Measurements from ENCODE around the gene TDP1.

Gene TDP1

DNA sequence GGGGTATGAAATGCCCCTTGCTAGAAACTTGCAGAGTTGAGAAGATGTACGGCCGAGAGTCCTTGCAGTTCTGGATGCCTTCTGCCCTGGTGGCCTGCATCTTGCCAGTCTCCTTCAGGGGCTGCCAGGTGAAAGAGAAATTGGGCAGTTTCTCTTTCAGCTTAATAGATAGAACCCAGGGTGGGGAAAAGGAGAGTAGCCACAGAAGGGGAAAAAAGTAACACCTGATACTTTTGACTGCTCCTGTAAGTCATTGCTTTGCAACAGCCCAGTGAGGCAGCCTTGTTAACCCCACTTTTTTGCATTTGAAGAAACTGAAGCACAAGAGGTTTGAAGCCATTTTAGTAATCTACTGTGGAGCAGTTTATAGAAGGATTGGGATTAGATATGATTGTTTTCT, 27.6 kb downstream of the TDP1 start:
- in situ Hi-C loops (cut with HindIII; ENCODE audit: low pct_ligation_motif_present, low sequenced_read_pairs) = no loop called here
- Histone ChIP-seq H3K36me3 (replicated peaks) (peaks cover 53% of the 10 kb centered on the region), H3K27ac (no peak overlapping the region)

DNA sequence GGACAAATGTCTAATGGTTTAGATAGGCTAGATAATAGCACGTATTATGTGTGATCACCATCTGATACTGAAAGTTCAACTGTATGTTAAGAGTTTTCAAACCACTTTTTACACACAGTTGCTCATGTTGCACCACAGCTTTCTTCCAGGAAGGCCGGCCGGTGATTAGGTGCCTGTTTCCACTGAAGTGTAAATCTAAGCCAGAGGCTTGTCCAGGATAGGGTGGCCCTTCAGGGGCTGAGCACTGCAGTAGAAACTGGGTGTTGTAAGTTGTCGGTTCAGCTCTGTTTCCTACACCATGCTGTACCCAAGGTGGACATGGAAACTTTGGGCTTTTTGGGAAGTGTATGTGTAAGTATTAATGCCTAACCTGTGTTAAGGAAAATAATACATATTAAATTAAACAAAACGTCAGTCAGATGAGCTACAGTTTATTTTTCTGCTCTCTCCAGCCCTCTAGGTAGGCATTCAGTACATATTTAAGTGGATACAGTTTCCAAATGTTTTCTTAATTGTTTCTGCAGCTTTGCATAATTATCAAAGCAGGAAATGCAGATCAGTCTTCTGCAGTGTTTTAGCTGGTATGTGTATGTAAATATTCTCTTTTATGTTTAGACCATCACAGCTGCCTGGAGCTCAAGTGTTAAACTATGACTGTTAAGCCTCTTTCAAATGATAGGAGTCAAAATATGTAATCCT, 30.9 kb downstream of the TDP1 start:
- H3K27me3 ChIP-seq (replicated peaks) = no peaks in the 10 kb centered on the region
- DNase-seq = no peak
- peaks cover 37% of the 10 kb centered on the region for H3K36me3 ChIP-seq (replicated peaks)
- no peak overlapping the region for H3K27ac ChIP-seq
- in situ Hi-C loops (cut with HindIII; ENCODE audit: low pct_ligation_motif_present, low sequenced_read_pairs) = no loop called here
- TF ChIP-seq, protein P1, sequence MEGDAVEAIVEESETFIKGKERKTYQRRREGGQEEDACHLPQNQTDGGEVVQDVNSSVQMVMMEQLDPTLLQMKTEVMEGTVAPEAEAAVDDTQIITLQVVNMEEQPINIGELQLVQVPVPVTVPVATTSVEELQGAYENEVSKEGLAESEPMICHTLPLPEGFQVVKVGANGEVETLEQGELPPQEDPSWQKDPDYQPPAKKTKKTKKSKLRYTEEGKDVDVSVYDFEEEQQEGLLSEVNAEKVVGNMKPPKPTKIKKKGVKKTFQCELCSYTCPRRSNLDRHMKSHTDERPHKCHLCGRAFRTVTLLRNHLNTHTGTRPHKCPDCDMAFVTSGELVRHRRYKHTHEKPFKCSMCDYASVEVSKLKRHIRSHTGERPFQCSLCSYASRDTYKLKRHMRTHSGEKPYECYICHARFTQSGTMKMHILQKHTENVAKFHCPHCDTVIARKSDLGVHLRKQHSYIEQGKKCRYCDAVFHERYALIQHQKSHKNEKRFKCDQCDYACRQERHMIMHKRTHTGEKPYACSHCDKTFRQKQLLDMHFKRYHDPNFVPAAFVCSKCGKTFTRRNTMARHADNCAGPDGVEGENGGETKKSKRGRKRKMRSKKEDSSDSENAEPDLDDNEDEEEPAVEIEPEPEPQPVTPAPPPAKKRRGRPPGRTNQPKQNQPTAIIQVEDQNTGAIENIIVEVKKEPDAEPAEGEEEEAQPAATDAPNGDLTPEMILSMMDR (IDR thresholded peaks at IDR 0.05; ENCODE audit: low read depth, low read length, missing control alignments) = no peak
- no peak overlapping the region for H3K4me3 ChIP-seq (ENCODE audit: low read depth, low read length)

More for the DNA sequence above, 27.6 kb downstream of the TDP1 start:
- Histone ChIP-seq H3K4me3 (ENCODE audit: low read depth, low read length) (no peak overlapping the region), H3K27me3 (replicated peaks) (no peaks in the 10 kb centered on the region)
- no peak for DNase-seq
- TF ChIP-seq, protein P1 (IDR thresholded peaks at IDR 0.05; ENCODE audit: low read depth, low read length, missing control alignments) = no peak

DNA sequence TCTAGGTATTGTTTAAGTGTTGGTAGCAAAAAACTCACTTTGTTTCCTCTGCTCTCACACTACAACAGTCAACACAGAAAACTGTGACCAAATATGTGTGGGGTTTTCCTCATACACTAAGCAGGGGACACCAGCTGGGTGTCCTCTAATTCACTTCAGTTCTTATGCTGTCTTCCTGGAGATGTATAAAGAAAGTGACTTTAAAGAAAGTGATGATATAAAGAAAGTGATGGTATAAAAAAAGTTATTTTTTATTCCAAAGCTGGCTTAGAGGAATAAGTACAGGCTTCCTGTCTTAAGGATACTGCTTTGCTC, 31.4 kb downstream of the TDP1 start:
- no peak for DNase-seq
- in situ Hi-C loops (cut with HindIII; ENCODE audit: low pct_ligation_motif_present, low sequenced_read_pairs) = no loop called here
- Histone ChIP-seq H3K36me3 (replicated peaks) (peaks cover 32% of the 10 kb centered on the region), H3K27ac (no peak overlapping the region), H3K27me3 (replicated peaks) (no peaks in the 10 kb centered on the region), H3K4me3 (ENCODE audit: low read depth, low read length) (no peak overlapping the region)
- TF ChIP-seq, protein P1 (IDR thresholded peaks at IDR 0.05; ENCODE audit: low read depth, low read length, missing control alignments) = no peak

DNA sequence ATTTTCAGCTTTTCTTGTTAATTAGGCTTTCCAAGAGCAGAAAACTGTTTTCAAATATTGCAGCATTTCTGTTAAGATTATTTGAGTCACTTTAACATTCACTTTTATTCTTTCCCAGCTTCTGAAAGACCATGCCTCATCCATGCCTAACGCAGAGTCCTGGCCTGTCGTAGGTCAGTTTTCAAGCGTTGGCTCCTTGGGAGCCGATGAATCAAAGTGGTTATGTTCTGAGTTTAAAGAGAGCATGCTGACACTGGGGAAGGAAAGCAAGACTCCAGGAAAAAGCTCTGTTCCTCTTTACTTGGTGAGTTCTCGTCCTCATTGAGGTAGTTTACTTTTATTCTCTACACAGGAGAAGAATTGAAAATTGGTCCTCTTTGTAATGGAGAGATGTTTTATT, 33.1 kb downstream of the TDP1 start:
- TF ChIP-seq, protein P1 (IDR thresholded peaks at IDR 0.05; ENCODE audit: low read depth, low read length, missing control alignments) = no peak
- in situ Hi-C loops (cut with HindIII; ENCODE audit: low pct_ligation_motif_present, low sequenced_read_pairs) = no loop called here
- no peak overlapping the region for H3K27ac ChIP-seq
- H3K36me3 ChIP-seq (replicated peaks) = peaks cover 35% of the 10 kb centered on the region
- H3K27me3 ChIP-seq (replicated peaks) = no peaks in the 10 kb centered on the region
- no peak for DNase-seq
- H3K4me3 ChIP-seq (ENCODE audit: low read depth, low read length) = no peak overlapping the region

DNA sequence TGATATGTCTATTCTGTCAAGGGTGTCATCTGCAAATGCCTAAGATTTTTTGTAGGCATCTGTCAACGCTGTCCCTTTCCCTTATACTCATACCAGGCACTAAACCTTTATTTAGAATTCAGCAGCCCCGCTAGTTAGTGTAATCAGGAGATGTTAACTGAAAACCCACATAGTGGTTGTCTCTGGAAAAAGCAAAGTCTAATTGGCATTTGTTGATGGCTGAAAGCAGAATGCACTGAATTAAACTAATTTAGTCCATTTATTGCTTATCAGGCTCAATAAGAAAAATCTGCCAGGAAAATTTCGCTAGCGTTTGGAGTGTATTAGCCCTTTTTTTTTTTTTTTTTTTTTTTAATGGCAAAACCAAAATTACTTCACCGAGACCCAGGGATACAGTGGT, 34.5 kb downstream of the TDP1 start:
- in situ Hi-C loops (cut with HindIII; ENCODE audit: low pct_ligation_motif_present, low sequenced_read_pairs) = no loop called here
- no peak overlapping the region for H3K27ac ChIP-seq
- TF ChIP-seq, protein P1 (IDR thresholded peaks at IDR 0.05; ENCODE audit: low read depth, low read length, missing control alignments) = no peak
- no peaks in the 10 kb centered on the region for H3K27me3 ChIP-seq (replicated peaks)
- H3K36me3 ChIP-seq (replicated peaks) = peaks cover 37% of the 10 kb centered on the region
- no peak for DNase-seq
- H3K4me3 ChIP-seq (ENCODE audit: low read depth, low read length) = no peak overlapping the region
